Myocyte (in vitro differentiated cells): Measurements from ENCODE around the gene INCENP. TPM values are rescaled to one million over a fixed set of nuclear protein-coding genes. Genes with fewer than 3 reads are reported as not detected.

Source experiments
- DNase-seq: peaks from one replicate; pipeline ENCODE4 v3.0.0-alpha.2; 2012; ENCODE audit warnings: low read depth
- total RNA-seq: library from RNA; depleted of rRNA; stranded (reverse); fragments of >200 nt; gene quantifications from 2 replicates; pipeline ENCODE4 v1.2.3, GENCODE V29; 2014

INCENP gene
- total RNA-seq, 1 donor from 2014 or later: 11.6 TPM

GRCh38 chr11:62140304-62141110, 16.7 kb downstream of the INCENP start:
- DNase-seq: no peak

DNA sequence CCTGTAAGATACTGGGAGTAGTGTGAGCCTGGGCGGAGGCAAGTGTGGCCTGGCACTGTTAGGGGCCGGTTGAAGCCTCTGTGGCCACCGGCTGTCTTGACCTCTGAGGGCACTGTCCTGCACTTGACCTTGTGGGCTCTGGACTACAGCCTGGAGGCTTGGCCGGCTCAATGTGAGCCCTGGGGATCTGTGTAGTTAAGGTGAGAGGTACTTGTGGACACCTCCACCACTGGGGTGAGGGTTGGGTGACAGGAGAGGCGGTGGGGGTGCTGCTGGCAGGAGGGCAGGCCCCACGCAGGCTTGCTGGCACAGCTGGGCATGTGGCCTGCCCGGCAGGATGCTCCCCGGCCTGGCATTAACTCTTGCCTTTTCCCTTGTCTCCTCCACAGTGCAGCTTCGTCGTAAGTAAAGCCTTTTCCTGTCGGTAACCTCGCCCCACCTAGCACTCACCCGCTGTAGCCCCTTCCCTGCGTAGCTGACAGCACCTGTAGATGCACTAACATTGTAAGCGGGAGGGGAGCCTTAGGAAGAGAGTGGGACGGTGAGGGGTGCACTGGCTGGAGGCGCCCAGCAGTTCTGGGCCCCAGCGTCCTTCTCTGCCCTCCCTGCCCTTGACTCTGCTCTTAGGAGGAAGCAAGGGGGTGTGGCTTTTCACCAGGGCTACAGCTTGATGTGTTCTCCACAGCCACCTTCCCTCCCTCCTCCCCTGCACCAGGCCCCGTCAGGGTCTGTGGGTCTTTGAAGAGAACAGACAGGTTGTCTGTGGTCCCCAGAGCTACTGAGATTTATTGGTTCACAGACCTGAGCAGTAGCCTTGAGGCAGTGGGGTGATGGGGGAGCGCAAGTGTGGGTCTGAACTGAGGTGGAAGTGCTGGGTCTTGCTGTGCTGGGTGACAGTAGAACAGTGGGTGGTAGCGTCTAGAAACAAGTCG, 17.6 kb downstream of the INCENP start:
- peak; percentile 19 for DNase-seq

GRCh38 chr11:62142043-62142375, 18.2 kb downstream of the INCENP start:
- DNase-seq: no peak

DNA sequence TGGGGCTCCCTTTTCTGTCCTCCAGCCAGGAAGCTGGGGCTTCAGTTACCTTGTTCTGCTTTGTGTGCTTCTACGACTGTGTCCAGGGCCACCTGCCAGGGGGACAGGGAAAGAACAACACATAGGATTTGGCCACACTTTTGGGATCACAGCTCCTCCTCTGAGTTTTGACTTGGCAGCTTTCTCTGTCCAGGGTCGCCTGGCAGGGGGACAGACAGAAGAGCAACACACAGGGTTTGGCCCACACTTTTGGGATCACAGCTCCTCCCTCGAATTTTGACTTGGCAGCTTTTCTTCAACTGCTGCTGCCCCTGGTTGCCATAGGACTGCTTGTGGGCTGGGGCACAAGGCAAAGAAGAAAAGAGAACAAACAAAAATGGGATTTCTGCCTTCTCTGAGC, 19.1 kb downstream of the INCENP start:
- no peak for DNase-seq

DNA sequence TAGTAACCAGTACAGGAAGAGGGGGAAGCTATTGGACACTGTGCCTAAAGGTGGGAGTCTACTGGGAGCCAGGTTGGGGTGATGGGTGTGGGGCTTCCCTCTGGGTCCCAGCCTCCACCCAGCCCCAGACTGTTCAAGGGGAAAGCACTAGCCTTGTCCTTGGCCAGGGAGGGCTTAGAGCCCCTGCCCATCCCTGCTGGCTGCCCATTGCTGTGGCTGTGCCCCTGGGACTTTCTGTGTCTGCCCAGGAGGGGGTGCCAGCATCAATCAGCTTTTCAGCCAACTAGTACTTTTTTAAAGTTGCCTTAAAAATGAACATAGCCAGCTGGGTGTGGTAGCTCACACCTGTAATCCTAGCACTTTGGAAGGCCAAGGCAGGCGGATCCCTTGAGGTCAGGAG, 19.9 kb downstream of the INCENP start:
- DNase-seq: no peak

GRCh38 chr11:62144641-62145255, 20.9 kb downstream of the INCENP start:
- DNase-seq: no peak

DNA sequence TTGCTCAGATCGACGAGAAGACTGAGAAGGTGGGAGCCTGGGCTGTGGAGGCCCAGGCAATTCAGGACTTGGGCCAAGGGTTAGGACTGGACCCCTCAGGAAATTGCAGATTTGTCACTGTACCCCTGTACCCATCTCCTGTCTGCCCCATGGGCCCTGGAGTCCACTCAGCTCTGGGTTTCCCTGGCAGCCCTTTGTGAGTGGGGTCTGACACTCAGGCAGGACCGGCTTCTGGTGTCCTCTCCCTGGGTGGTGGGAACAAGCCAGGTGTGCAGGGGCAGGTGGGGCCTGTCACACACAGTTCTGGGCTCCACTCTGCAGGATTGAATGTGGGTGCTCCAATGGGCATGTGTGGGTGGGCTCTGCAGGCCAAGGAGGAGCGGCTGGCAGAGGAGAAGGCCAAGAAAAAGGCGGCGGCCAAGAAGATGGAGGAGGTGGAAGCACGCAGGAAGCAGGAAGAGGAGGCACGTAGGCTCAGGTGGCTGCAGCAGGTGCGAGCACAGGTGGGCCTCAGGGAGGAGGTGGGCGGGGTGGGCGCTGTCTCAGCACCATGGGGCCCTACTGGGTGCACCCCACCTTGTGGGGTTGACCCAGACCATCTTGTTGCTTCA, 21.6 kb downstream of the INCENP start:
- no peak for DNase-seq

GRCh38 chr11:62146476-62147200, 22.8 kb downstream of the INCENP start:
- no peak for DNase-seq

GRCh38 chr11:62147545-62147944, 23.7 kb downstream of the INCENP start:
- no peak for DNase-seq

- DNase-seq: no peak
Measured at GRCh38 chr11:62148271-62148980, 24.6 kb downstream of the INCENP start.

- DNase-seq: no peak
Measured at GRCh38 chr11:62149986-62150886, 26.4 kb downstream of the INCENP start.

DNA sequence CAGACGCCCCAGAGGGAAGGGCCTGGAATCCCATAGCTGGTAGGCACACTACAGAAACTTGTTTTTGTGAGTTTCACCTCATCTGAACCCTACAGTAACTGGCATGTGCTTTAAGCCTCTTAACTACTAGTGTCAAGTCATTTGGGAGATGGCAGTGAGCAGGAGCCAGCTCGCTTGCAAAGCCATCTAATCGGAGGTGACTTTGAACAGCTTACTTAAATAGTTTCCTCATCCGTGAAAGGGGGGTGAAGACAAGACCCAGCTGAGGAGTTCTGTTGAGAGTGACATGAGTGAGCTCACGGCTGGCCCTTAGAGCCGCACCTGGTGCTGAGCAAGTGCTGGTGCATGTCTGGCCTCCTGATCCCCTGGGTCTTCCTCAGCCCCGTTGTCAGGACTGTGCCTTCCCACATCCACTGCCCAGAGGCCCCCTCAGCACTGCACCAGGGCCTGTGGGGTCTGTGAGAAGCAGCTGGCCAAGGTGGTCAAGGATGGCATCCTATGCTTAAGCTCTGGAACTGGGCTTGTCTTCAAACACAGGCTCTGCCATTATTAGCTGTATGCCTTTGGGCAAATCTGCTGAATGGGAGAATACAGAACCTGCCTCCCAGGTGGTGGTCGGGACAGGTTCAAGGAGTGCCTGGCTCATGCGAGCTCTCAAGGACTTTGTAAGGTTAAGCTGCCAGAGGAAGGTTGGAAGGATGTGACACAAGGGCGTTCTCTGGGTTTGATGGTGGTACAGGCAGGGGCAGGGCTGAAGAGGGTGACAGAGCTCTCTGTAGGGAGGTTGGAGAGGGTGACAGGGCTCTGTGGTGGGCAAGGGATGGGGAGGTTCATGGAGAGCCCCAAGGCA, 27.3 kb downstream of the INCENP start:
- DNase-seq: no peak

DNA sequence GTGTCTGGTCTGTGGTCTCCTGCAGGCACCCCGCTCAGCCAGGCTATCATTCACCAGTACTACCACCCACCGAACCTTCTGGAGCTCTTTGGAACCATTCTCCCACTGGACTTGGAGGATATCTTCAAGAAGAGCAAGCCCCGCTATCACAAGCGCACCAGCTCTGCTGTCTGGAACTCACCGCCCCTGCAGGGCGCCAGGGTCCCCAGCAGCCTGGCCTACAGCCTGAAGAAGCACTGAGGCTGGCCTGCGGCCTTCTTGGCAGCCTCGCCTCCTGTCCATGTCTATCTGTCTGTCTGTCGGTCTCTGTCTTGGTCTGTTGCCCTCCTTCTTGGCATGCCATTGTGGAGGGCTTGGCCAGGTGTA, 27.9 kb downstream of the INCENP start:
- no peak for DNase-seq

GRCh38 chr11:62152245-62153086, 28.7 kb downstream of the INCENP start:
- no peak for DNase-seq

- DNase-seq: no peak
Measured at GRCh38 chr11:62153087-62153395, 29.2 kb downstream of the INCENP start.

DNA sequence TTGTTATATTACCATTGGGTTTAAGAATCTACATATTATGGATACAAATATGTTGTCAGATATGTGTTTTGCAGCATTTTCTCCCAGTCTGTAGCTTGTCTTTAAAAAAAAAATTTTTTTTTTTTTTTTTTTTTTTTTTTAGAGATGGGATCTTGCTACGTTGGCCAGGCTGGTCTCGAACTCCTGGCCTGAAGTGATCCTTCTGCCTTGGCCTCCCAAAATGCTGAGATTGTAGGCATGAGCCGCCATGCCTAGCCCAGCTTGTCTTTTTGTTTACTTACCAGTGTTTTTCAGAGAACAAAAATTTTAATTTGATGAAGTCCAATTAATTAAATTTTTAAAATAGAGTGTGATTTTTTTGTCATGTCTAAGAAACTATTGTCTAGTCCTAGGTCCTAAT, 29.8 kb downstream of the INCENP start:
- DNase-seq: no peak

- no peak for DNase-seq
Measured at GRCh38 chr11:62157603-62158002, 33.8 kb downstream of the INCENP start.

DNA sequence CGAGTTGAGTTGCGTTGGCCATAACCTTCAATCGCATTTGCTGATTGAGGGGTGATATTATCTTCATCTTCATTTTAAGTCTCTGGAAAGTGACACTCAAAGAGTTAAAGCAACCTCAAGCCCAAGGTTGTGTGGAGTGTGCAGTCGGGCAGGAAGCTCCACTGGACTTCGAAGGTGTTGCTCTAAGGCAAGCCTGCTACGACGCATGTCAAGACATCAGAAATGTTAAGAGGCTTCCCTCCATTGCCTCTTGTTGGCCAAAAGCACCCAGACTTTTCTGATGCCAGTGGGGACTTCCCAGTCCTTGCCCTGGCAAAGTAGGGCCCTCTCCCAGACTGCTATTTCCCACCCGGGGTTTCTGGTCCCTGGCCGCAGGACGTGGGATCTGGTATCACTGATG, 42.6 kb downstream of the INCENP start:
- DNase-seq: no peak
